NT2/D1 (cell line): ENCODE data around the gene PASK.

Experiments
- DNase-seq: peaks from one replicate; pipeline ENCODE4 v3.0.0-alpha.2; 2011; ENCODE audit warnings: low read depth, low spot score
- H3K27me3 ChIP-seq: 2 replicates; pipeline ENCODE4 v1.6.0; 2011; ENCODE audit warnings: mild to moderate bottlenecking; ENCODE audit not compliant: insufficient read length, insufficient read depth
- H3K36me3 ChIP-seq: 2 replicates; pipeline ENCODE4 v1.6.1; 2011; ENCODE audit warnings: mild to moderate bottlenecking, low read length, mixed read lengths; ENCODE audit not compliant: insufficient read depth, insufficient read length
- H3K4me1 ChIP-seq: 2 replicates; pipeline ENCODE4 v1.5.1; 2011; ENCODE audit not compliant: insufficient read depth, insufficient read length
- H3K4me3 ChIP-seq: 2 replicates; pipeline ENCODE4 v1.5.1; 2011; ENCODE audit warnings: low read depth; ENCODE audit not compliant: insufficient read length
- H3K9ac ChIP-seq: 2 replicates; pipeline ENCODE4 v1.6.0; 2011; ENCODE audit warnings: low read depth; ENCODE audit not compliant: insufficient read length
- H3K9me3 ChIP-seq: 2 replicates; pipeline ENCODE4 v1.5.1; 2011; ENCODE audit warnings: mild to moderate bottlenecking, low read length; ENCODE audit not compliant: insufficient read depth
- SUZ12 ChIP-seq: IDR thresholded peaks from 2 replicates; pipeline ENCODE4 v1.6.1; 2011; ENCODE audit not compliant: insufficient read length, insufficient read depth; ENCODE audit errors: extremely low read depth
- YY1 ChIP-seq: IDR thresholded peaks from 2 replicates; pipeline ENCODE4 v1.6.1; 2011; ENCODE audit not compliant: insufficient read length, insufficient read depth
- ZNF274 ChIP-seq: IDR thresholded peaks from 2 replicates; pipeline ENCODE4 v1.6.1; 2011; ENCODE audit warnings: mild to moderate bottlenecking, low read depth, low read length

Gene PASK

GRCh38 chr2:241187101-241187917 lies 38.0 kb upstream of the PASK start:
- Histone ChIP-seq H3K36me3 (peaks cover 11% of the 10 kb centered on the region), H3K9ac (no peak overlapping the region), H3K4me1 (peaks cover 21% of the 10 kb centered on the region), H3K9me3 (no peaks in the 10 kb centered on the region), H3K4me3 (no peak overlapping the region), H3K27me3 (no peaks in the 10 kb centered on the region)
- no peak for TF ChIP-seq ZNF274
- no peak for TF ChIP-seq SUZ12
- TF ChIP-seq YY1 = no peak
- DNase-seq = no peak

- H3K4me3 ChIP-seq = no peak overlapping the region
- DNase-seq = no peak
- H3K36me3 ChIP-seq = peaks cover 17% of the 10 kb centered on the region
- peaks cover 18% of the 10 kb centered on the region for H3K4me1 ChIP-seq
- TF ChIP-seq ZNF274 (no peak), SUZ12 (no peak), YY1 (no peak)
- H3K9ac ChIP-seq = no peak overlapping the region
- no peaks in the 10 kb centered on the region for H3K9me3 ChIP-seq
- H3K27me3 ChIP-seq = no peaks in the 10 kb centered on the region
These were observed 36.7 kb upstream of the PASK start for GRCh38 chr2:241185961-241186360.

GRCh38 chr2:241184901-241185300 lies 35.6 kb upstream of the PASK start:
- Histone ChIP-seq H3K36me3 (peaks cover 22% of the 10 kb centered on the region), H3K27me3 (no peaks in the 10 kb centered on the region), H3K4me1 (peaks cover 18% of the 10 kb centered on the region), H3K4me3 (no peak overlapping the region), H3K9me3 (no peaks in the 10 kb centered on the region), H3K9ac (no peak overlapping the region)
- DNase-seq = no peak
- TF ChIP-seq YY1 = no peak
- no peak for TF ChIP-seq SUZ12
- no peak for TF ChIP-seq ZNF274

- H3K9ac ChIP-seq = no peak overlapping the region
- TF ChIP-seq SUZ12 = no peak
- TF ChIP-seq YY1 = no peak
- TF ChIP-seq ZNF274 = no peak
- no peak for DNase-seq
- H3K9me3 ChIP-seq = no peaks in the 10 kb centered on the region
- H3K27me3 ChIP-seq = no peaks in the 10 kb centered on the region
- H3K4me3 ChIP-seq = no peak overlapping the region
- peaks cover 32% of the 10 kb centered on the region for H3K36me3 ChIP-seq
- peaks cover 12% of the 10 kb centered on the region for H3K4me1 ChIP-seq
These were observed 33.9 kb upstream of the PASK start for GRCh38 chr2:241183221-241183620.

- TF ChIP-seq ZNF274 = no peak
- no peak overlapping the region for H3K9ac ChIP-seq
- DNase-seq = no peak
These were observed 33.4 kb upstream of the PASK start for GRCh38 chr2:241182531-241183133.

GRCh38 chr2:241182126-241182525 lies 32.9 kb upstream of the PASK start:
- TF ChIP-seq ZNF274 (no peak), SUZ12 (no peak), YY1 (no peak)
- no peaks in the 10 kb centered on the region for H3K9me3 ChIP-seq
- no peaks in the 10 kb centered on the region for H3K27me3 ChIP-seq
- peaks cover 40% of the 10 kb centered on the region for H3K36me3 ChIP-seq
- peaks cover 8% of the 10 kb centered on the region for H3K4me1 ChIP-seq
- DNase-seq = no peak
- H3K4me3 ChIP-seq = no peak overlapping the region
- no peak overlapping the region for H3K9ac ChIP-seq

More at GRCh38 chr2:241182531-241183133, 33.4 kb upstream of the PASK start:
- Histone ChIP-seq H3K36me3 (peaks cover 37% of the 10 kb centered on the region), H3K4me3 (no peak overlapping the region), H3K4me1 (peaks cover 9% of the 10 kb centered on the region), H3K27me3 (no peaks in the 10 kb centered on the region), H3K9me3 (no peaks in the 10 kb centered on the region)

- Histone ChIP-seq H3K36me3 (peaks cover 43% of the 10 kb centered on the region), H3K4me1 (peaks cover 3% of the 10 kb centered on the region), H3K27me3 (no peaks in the 10 kb centered on the region), H3K4me3 (no peak overlapping the region), H3K9me3 (no peaks in the 10 kb centered on the region), H3K9ac (no peak overlapping the region)
- DNase-seq = no peak
- TF ChIP-seq YY1 = no peak
- TF ChIP-seq ZNF274 = no peak
- no peak for TF ChIP-seq SUZ12
These were observed 31.2 kb upstream of the PASK start for GRCh38 chr2:241180495-241180894.
